GM23248 (cell line): ENCODE measurements around the gene BRD1.

Experiments
- EZH2 ChIP-seq: fragments of 200-600 bp; sonication (generic); IDR thresholded peaks from 2 replicates; pipeline ENCODE4 v1.6.1; 2018; ENCODE audit warnings: antibody characterized with exemption, mild to moderate bottlenecking; ENCODE audit not compliant: insufficient read depth, poor library complexity, severe bottlenecking
- EZH2phosphoT487 ChIP-seq: fragments of 200-600 bp; sonication (generic); IDR thresholded peaks from 2 replicates; pipeline ENCODE4 v1.6.1; 2018; ENCODE audit warnings: antibody characterized with exemption, moderate library complexity, mild to moderate bottlenecking, low read depth; ENCODE audit not compliant: insufficient read depth

DNA sequence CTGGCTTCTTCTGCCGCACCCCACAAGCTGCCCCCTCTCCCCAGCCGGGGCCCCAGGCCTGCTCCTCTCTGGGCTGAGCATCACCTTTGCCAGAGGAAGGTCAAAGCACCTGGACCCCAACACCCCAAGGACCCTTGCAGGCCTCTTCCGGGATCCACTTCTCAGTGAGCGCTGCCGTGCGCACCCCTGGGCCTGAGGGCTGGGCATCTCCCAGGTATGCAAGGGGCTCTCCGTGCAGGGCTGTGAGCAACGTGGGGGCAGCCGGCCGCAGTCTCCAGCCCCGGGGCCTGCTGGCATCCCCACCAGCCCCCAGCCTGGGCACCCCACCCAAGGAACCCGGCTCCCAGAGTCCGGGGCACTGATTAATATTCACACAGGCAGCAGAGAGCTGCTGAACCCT is 64.0 kb downstream of the BRD1 start:
- TF ChIP-seq EZH2phosphoT487 (no peak), EZH2 (no peak)
